PC-9 (cell line): Measurements from ENCODE around the gene DNASE1L1. TPM values are rescaled to one million over a fixed set of nuclear protein-coding genes. Genes with fewer than 3 reads are reported as not detected.

ENCODE experiments used
- BruUV-seq: library from RNA; stranded (reverse); fragments of 400-500 nt; replicated peaks from 2 replicates; lab custom pipeline; 2021; lab: Mats Ljungman, UMichigan
- CTCF ChIA-PET: fragments of 300-600 bp; sonication (Branson Sonifier 250); formaldehyde crosslinking; loops from one replicate; lab custom pipeline; 2022; ENCODE audit warnings: antibody characterized with exemption; lab: Charles Lee
- POLR2A ChIA-PET: fragments of 300-600 bp; sonication (Branson Sonifier 250); formaldehyde crosslinking; loops from one replicate; lab custom pipeline; 2022; ENCODE audit warnings: antibody characterized with exemption; ENCODE audit not compliant: unreplicated experiment; lab: Charles Lee
- DNase-seq, 2 experiments: peaks; one replicate each; pipeline versions ENCODE4 v3.0.0 to v3.0.0-alpha.2; 2015 to 2022; ENCODE audit warnings: mixed read lengths in 1 of 2
- H2AFZ ChIP-seq: fragments of 200-600 bp; sonication (generic); 2 replicates; pipeline ENCODE4 v1.8.1; 2017; ENCODE audit warnings: antibody characterized with exemption
- H3F3A ChIP-seq: fragments of 200-600 bp; sonication (generic); 2 replicates; pipeline ENCODE4 v1.8.1; 2017; ENCODE audit warnings: antibody characterized with exemption, mild to moderate bottlenecking, low read depth; ENCODE audit not compliant: insufficient read depth
- H3K27ac ChIP-seq: fragments of 200-600 bp; sonication (generic); 2 replicates; pipeline ENCODE4 v1.6.1; 2016; ENCODE audit warnings: mixed run types
- H3K27me3 ChIP-seq: fragments of 200-600 bp; sonication (generic); 2 replicates; pipeline ENCODE4 v1.6.1; 2016; ENCODE audit warnings: low read depth, mixed run types; ENCODE audit not compliant: insufficient read depth
- H3K36me3 ChIP-seq: fragments of 200-600 bp; sonication (generic); 2 replicates; pipeline ENCODE4 v1.6.1; 2016; ENCODE audit warnings: low read depth, mixed run types
- H3K4me1 ChIP-seq: fragments of 200-600 bp; sonication (generic); replicated peaks from 2 replicates; pipeline ENCODE4 v1.6.1; 2016; ENCODE audit warnings: mixed run types; ENCODE audit not compliant: insufficient read depth
- H3K4me2 ChIP-seq: fragments of 200-600 bp; sonication (generic); 2 replicates; pipeline ENCODE4 v1.6.1; 2017; ENCODE audit warnings: mixed run types
- H3K4me3 ChIP-seq: fragments of 200-600 bp; sonication (generic); 2 replicates; pipeline ENCODE4 v1.6.1; 2016; ENCODE audit warnings: mixed run types
- H3K79me2 ChIP-seq: fragments of 200-600 bp; sonication (generic); 2 replicates; pipeline ENCODE4 v1.6.1; 2017; ENCODE audit warnings: low read depth, mixed run types
- H3K9me2 ChIP-seq: fragments of 200-600 bp; sonication (generic); 2 replicates; pipeline ENCODE4 v1.8.1; 2017; ENCODE audit warnings: mild to moderate bottlenecking; ENCODE audit not compliant: insufficient read depth
- H3K9me3 ChIP-seq: fragments of 200-600 bp; sonication (generic); 2 replicates; pipeline ENCODE4 v1.8.1; 2016; ENCODE audit warnings: low read depth; ENCODE audit not compliant: insufficient read depth
- H4K20me1 ChIP-seq: fragments of 200-600 bp; sonication (generic); 2 replicates; pipeline ENCODE4 v1.8.1; 2017; ENCODE audit not compliant: insufficient read depth
- EZH2 ChIP-seq: fragments of 200-600 bp; sonication (generic); IDR thresholded peaks from 2 replicates; pipeline ENCODE4 v1.8.0; 2017; ENCODE audit warnings: antibody characterized with exemption, low read depth
- intact Hi-C: fragments of 100-400 bp; cut with micrococcal nuclease; formaldehyde crosslinking; loops from one replicate; pipeline ENCODE4 v1.10.0; 2022; ENCODE audit not compliant: unreplicated experiment
- total RNA-seq: library from RNA; stranded (reverse); gene quantifications from 2 replicates; pipeline ENCODE4 v1.2.3, GENCODE V29; 2021
- TF ChIP-seq, protein P1 (sequence below): fragments of 200-600 bp; sonication (generic); conservative IDR thresholded peaks from 2 replicates; pipeline ENCODE4 v1.6.1; 2017; ENCODE audit warnings: mixed run types, antibody characterized with exemption, mild to moderate bottlenecking, moderate library complexity

The DNASE1L1 gene
- total RNA-seq, 1 experiment from 2014 or later, result 28.3 TPM

DNA sequence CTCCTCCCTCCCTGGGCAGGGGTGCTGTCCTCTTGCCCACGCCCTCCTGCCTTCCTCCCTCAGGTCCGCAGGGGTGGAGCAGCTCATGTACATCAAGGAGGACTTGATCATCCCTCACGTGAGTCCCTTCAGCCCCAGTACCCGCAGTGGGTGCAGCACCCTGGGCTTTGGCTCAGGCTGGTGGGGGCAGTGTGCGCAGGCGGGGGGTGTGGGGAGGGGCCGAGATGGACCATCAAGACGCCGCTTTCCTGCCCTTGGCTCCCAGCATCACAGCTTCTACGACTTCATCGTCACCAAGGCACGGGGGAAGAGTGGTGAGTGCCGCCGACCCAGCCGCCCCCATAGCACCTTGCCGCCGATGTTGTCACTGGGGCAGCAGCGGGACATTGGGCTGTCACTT, 40.6 kb upstream of the DNASE1L1 start:
- CTCF ChIA-PET, result no interaction called here
- TF ChIP-seq, protein P1, sequence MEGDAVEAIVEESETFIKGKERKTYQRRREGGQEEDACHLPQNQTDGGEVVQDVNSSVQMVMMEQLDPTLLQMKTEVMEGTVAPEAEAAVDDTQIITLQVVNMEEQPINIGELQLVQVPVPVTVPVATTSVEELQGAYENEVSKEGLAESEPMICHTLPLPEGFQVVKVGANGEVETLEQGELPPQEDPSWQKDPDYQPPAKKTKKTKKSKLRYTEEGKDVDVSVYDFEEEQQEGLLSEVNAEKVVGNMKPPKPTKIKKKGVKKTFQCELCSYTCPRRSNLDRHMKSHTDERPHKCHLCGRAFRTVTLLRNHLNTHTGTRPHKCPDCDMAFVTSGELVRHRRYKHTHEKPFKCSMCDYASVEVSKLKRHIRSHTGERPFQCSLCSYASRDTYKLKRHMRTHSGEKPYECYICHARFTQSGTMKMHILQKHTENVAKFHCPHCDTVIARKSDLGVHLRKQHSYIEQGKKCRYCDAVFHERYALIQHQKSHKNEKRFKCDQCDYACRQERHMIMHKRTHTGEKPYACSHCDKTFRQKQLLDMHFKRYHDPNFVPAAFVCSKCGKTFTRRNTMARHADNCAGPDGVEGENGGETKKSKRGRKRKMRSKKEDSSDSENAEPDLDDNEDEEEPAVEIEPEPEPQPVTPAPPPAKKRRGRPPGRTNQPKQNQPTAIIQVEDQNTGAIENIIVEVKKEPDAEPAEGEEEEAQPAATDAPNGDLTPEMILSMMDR, result no peak
- no peak for TF ChIP-seq EZH2
- DNase-seq, result no peak

DNA sequence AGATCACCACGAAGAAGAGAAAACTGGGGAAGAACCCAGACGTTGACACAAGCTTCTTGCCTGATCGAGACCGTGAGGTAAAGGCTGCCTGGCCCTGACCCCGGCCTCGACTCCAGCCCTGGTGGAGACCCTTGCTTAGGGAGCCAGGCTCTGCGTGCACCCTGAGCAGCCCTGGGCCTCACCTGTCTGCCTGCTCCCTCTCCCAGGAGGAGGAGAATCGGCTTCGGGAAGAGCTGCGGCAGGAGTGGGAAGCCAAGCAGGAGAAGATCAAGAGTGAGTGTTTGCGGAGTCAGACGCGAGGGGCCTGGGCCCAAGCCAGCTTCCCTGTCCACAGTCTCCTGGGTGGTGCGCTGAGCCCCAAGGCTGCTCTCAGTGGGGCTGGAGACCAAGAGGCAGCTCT, 39.4 kb upstream of the DNASE1L1 start:
- BruUV-seq, result no TSS peak
- Histone ChIP-seq H3F3A (peaks cover 3% of the 10 kb centered on the region; the same call in 1 of the 2 replicates), H3K9me2 (no peaks in the 10 kb centered on the region), H3K36me3 (no peaks in the 10 kb centered on the region), H3K9me3 (no peaks in the 10 kb centered on the region), H3K4me3 (no peak overlapping the region), H3K79me2 (peaks cover 10% of the 10 kb centered on the region), H3K4me1 (no peaks in the 10 kb centered on the region), H4K20me1 (no peaks in the 10 kb centered on the region), H2AFZ (no peak overlapping the region), H3K4me2 (no peak overlapping the region), H3K27me3 (no peaks in the 10 kb centered on the region), H3K27ac (no peak overlapping the region)
- POLR2A ChIA-PET, result no interaction called here
- CTCF ChIA-PET, result no interaction called here
- no peak for TF ChIP-seq EZH2
- TF ChIP-seq, protein P1, result no peak
- intact Hi-C loops, result no loop called here
- DNase-seq, result no peak

More for the DNA sequence above, 40.6 kb upstream of the DNASE1L1 start:
- no peak overlapping the region for H3K4me2 ChIP-seq
- no peaks in the 10 kb centered on the region for H3K4me1 ChIP-seq
- H2AFZ ChIP-seq, result no peak overlapping the region
- no peaks in the 10 kb centered on the region for H3F3A ChIP-seq
- BruUV-seq, result no TSS peak
- H4K20me1 ChIP-seq, result no peaks in the 10 kb centered on the region
- H3K9me2 ChIP-seq, result no peaks in the 10 kb centered on the region
- POLR2A ChIA-PET, result no interaction called here
- no peaks in the 10 kb centered on the region for H3K36me3 ChIP-seq
- intact Hi-C loops, result no loop called here
- no peak overlapping the region for H3K27ac ChIP-seq
- H3K79me2 ChIP-seq, result peaks cover 7% of the 10 kb centered on the region
- H3K4me3 ChIP-seq, result no peak overlapping the region
- no peaks in the 10 kb centered on the region for H3K9me3 ChIP-seq
- H3K27me3 ChIP-seq, result no peaks in the 10 kb centered on the region

DNA sequence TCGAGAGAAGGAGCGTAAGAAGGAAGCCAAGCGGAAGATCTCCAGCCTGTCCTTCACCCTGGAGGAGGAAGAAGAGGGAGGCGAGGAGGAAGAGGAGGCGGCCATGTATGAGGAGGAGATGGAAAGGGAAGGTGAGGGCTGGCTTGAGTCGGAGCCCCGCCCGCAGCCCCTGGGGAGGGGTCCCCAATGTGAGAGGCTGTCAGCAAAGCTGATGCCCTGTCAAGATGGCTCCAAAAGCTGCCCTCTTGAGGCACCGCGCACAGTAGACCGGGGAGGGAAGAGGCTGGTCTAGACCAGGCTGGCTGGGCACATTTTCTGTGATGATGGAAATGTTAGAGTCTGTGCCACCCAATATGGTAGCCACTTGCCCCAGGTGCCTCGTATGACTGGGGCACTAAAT, 37.4 kb upstream of the DNASE1L1 start:
- Histone ChIP-seq H3K79me2 (peaks cover 10% of the 10 kb centered on the region), H3K36me3 (no peaks in the 10 kb centered on the region)
- no TSS peak for BruUV-seq

More for the DNA sequence above, 37.4 kb upstream of the DNASE1L1 start:
- no peak for DNase-seq
- H4K20me1 ChIP-seq, result no peaks in the 10 kb centered on the region
- TF ChIP-seq EZH2, result no peak
- TF ChIP-seq, protein P1, result no peak
- H2AFZ ChIP-seq, result no peak overlapping the region
- intact Hi-C loops, result no loop called here
- CTCF ChIA-PET, result no interaction called here
- no peak overlapping the region for H3K4me2 ChIP-seq
- H3K9me2 ChIP-seq, result no peaks in the 10 kb centered on the region
- no peaks in the 10 kb centered on the region for H3K4me1 ChIP-seq
- no peaks in the 10 kb centered on the region for H3K9me3 ChIP-seq
- peaks cover 13% of the 10 kb centered on the region; the same call in 1 of the 2 replicates for H3F3A ChIP-seq
- POLR2A ChIA-PET, result no interaction called here
- H3K4me3 ChIP-seq, result no peak overlapping the region
- no peaks in the 10 kb centered on the region for H3K27me3 ChIP-seq
- H3K27ac ChIP-seq, result no peak overlapping the region
